Measurements from ENCODE around the gene RALY.
"Not testable (repeated sequence)": the region's sequence is repeated elsewhere in the genome, so short reads cannot be mapped to it uniquely, and the experiment has no call there.

Gene RALY

GRCh38 chr20:34127792-34128191 is 134.1 kb downstream of the RALY start:
- no peak for DNase-seq (ENCODE audit: low read depth, low spot score)
- no peak overlapping the region for H3K27ac ChIP-seq

- no peak overlapping the region for H3K27ac ChIP-seq
- DNase-seq (ENCODE audit: low read depth, low spot score), result no peak
These were observed 135.9 kb downstream of the RALY start for GRCh38 chr20:34129518-34130162.

- no peak for DNase-seq (ENCODE audit: low read depth, low spot score)
These were observed 137.8 kb downstream of the RALY start for GRCh38 chr20:34131491-34131890.

GRCh38 chr20:34132491-34132890 is 138.8 kb downstream of the RALY start:
- not testable (repeated sequence) for H3K27ac ChIP-seq; DNase-seq (ENCODE audit: low read depth, low spot score)

More at GRCh38 chr20:34131491-34131890, 137.8 kb downstream of the RALY start:
- H3K27ac ChIP-seq, result no peak overlapping the region

- not testable (repeated sequence) for DNase-seq (ENCODE audit: low read depth, low spot score); H3K27ac ChIP-seq
These were observed 139.2 kb downstream of the RALY start for GRCh38 chr20:34132943-34133342.

GRCh38 chr20:34133365-34133860 is 139.7 kb downstream of the RALY start:
- not testable (repeated sequence) for DNase-seq (ENCODE audit: low read depth, low spot score); H3K27ac ChIP-seq
